ENCODE data around the gene ABCA10. TPM values are rescaled to one million over a fixed set of nuclear protein-coding genes. Genes with fewer than 3 reads are reported as not detected.

ABCA10 gene
- total RNA-seq, 1 experiment from 2014 or later: 0.34 TPM

DNA sequence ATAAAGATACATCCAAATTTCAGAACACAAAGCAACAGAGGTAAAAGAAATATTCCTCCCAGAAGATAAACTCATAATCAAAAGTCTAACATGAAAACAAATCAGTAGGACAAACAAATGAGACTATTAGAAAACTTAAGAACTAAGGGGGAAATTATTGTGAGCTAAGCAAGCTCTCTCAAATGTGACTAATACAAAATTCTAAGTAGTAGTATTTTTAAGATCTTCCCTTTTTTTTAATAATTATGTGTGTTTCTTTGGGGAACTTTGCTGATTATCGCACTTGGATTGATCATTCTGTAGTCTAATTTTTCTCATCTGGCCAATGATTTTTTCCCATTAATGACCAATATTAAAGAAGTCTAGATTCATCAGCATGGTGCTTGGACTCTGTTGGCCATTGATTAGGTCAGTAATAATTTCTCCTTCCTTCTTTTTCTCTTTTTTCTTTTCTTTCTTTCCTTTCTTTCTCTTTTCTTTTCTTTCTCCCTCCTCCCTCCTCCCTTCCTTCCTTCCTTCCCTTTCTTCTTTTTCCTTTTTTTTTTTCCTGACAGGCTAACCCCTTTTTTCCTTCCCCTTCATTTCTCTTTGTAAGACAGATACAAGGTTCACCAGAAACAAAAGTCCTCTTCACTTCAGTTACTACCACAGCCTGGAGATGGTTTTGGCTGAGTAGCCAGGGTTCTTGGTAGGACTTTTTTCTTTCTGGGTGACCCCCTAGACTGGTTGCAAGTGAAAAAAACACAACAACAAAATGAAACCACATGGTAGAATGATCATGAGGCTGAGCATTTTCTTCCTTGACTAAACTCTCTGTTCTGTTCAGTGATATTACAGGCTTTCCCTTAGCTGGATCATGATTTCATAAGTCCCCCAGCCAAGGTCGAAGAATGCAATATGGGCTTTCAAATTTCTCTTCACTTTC is 84.0 kb downstream of the ABCA10 start:
- CTCF ChIA-PET: no interaction called here
- H3K9ac ChIP-seq (ENCODE audit: low read length): no peak overlapping the region
- no peak for ATAC-seq
- RAD21 ChIA-PET (ENCODE audit: low non-redundant PET in 1 of 2, low total read pairs in 2 of 2, uncharacterized antibody in 2 of 2, unreplicated experiment in 2 of 2): no interaction called here
- H3K27me3 ChIP-seq (ENCODE audit: insufficient read depth, low read length): no peaks in the 10 kb centered on the region
- no peaks in the 10 kb centered on the region for H3K9me3 ChIP-seq (ENCODE audit: control insufficient read depth in 1 of 2, insufficient read depth in 1 of 2, low read depth in 1 of 2, low read length in 2 of 2)
- intact Hi-C loops (cut with micrococcal nuclease): no loop called here
- TF ChIP-seq FOSL1 (IDR thresholded peaks at IDR 0.05; ENCODE audit: low read depth): no peak
- TF ChIP-seq EZH2phosphoT487 (IDR thresholded peaks at IDR 0.05; ENCODE audit: borderline replicate concordance): no peak
- TF ChIP-seq CBX3 (IDR thresholded peaks at IDR 0.05; ENCODE audit: low read depth): no peak
- no peak for TF ChIP-seq SIN3A (IDR thresholded peaks at IDR 0.05; ENCODE audit: low read depth)
- no peak for TF ChIP-seq SRF (IDR thresholded peaks at IDR 0.05; ENCODE audit: low read depth)
- TF ChIP-seq, protein P1, sequence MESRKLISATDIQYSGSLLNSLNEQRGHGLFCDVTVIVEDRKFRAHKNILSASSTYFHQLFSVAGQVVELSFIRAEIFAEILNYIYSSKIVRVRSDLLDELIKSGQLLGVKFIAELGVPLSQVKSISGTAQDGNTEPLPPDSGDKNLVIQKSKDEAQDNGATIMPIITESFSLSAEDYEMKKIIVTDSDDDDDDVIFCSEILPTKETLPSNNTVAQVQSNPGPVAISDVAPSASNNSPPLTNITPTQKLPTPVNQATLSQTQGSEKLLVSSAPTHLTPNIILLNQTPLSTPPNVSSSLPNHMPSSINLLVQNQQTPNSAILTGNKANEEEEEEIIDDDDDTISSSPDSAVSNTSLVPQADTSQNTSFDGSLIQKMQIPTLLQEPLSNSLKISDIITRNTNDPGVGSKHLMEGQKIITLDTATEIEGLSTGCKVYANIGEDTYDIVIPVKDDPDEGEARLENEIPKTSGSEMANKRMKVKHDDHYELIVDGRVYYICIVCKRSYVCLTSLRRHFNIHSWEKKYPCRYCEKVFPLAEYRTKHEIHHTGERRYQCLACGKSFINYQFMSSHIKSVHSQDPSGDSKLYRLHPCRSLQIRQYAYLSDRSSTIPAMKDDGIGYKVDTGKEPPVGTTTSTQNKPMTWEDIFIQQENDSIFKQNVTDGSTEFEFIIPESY (IDR thresholded peaks at IDR 0.05; ENCODE audit: extremely low read depth, insufficient replicate concordance, low read length): no peak
- no peak for TF ChIP-seq YY1 (IDR thresholded peaks at IDR 0.05; ENCODE audit: extremely low read depth, insufficient replicate concordance, low read depth, low read length)
- TF ChIP-seq EGR1 (IDR thresholded peaks at IDR 0.05; ENCODE audit: low read depth): no peak
- TF ChIP-seq EZH2 (IDR thresholded peaks at IDR 0.05): no peak
- TF ChIP-seq JUND (IDR thresholded peaks at IDR 0.05): no peak
- no peak for TF ChIP-seq ZNF274 (IDR thresholded peaks at IDR 0.05; ENCODE audit: low read depth, low read length)
- TF ChIP-seq ELF1 (IDR thresholded peaks at IDR 0.05; ENCODE audit: borderline replicate concordance, low read depth): no peak
- TF ChIP-seq, protein P2, sequence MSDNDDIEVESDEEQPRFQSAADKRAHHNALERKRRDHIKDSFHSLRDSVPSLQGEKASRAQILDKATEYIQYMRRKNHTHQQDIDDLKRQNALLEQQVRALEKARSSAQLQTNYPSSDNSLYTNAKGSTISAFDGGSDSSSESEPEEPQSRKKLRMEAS (IDR thresholded peaks at IDR 0.05): no peak
- TF ChIP-seq POLR2A (IDR thresholded peaks at IDR 0.05; ENCODE audit: borderline replicate concordance, extremely low read depth, insufficient read depth, insufficient read length): no peak
- no peak for TF ChIP-seq CEBPB (IDR thresholded peaks at IDR 0.05; ENCODE audit: low read depth)
- no peaks in the 10 kb centered on the region for H3K4me1 ChIP-seq (ENCODE audit: control insufficient read depth in 1 of 2, insufficient read depth in 2 of 2, low read length in 2 of 2)
- no peaks in the 10 kb centered on the region for H4K20me1 ChIP-seq (ENCODE audit: insufficient read depth)
- POLR2A ChIA-PET: no interaction called here
- H3K36me3 ChIP-seq (ENCODE audit: control insufficient read depth in 1 of 2, insufficient read depth in 2 of 2, low read length in 2 of 2): no peaks in the 10 kb centered on the region
- no peak overlapping the region for H2AFZ ChIP-seq (ENCODE audit: low read depth, low read length, poor library complexity, severe bottlenecking)
- no peak overlapping the region for H3K27ac ChIP-seq (ENCODE audit: low read depth, low read length)
- H3K79me2 ChIP-seq (ENCODE audit: insufficient read depth, low read length): no peaks in the 10 kb centered on the region
- BruUV-seq (replicated peaks): no TSS peak
- H3K4me2 ChIP-seq (ENCODE audit: low read length): no peak overlapping the region
- H3K9me2 ChIP-seq (ENCODE audit: insufficient read depth): no peaks in the 10 kb centered on the region
- no peak overlapping the region for H3K4me3 ChIP-seq (replicated peaks in 1 of 2; ENCODE audit: low read depth in 1 of 2, low read length in 2 of 2)
- DNase-seq (ENCODE audit: low read depth, low spot score): no peak
